ENCODE results near the gene ESR2.
"Not testable (repeated sequence)": the region's sequence is repeated elsewhere in the genome, so short reads cannot be mapped to it uniquely, and the experiment has no call there.

Gene ESR2

GRCh38 chr14:64045091-64045490 lies 249.1 kb downstream of the ESR2 start:
- H3K4ac ChIP-seq (ENCODE audit: low read length): no peak overlapping the region
- H2BK12ac ChIP-seq (ENCODE audit: low read length): no peak overlapping the region
- peaks cover 4% of the 10 kb centered on the region in 2 donors for H3K9me3 ChIP-seq (replicated peaks in 1 of 2; ENCODE audit: control insufficient read depth in 2 of 2, insufficient read depth in 1 of 2, low read depth in 1 of 2, low read length in 2 of 2)
- peaks cover 3% of the 10 kb centered on the region for H3K79me1 ChIP-seq (ENCODE audit: low read depth, low read length)
- H3K4me2 ChIP-seq (ENCODE audit: insufficient read depth, low read length, poor library complexity, severe bottlenecking): no peak overlapping the region
- H2BK120ac ChIP-seq (ENCODE audit: low read depth, low read length): no peak overlapping the region
- no peak overlapping the region for H2AK5ac ChIP-seq (ENCODE audit: low read depth, low read length)
- H3K36me3 ChIP-seq (replicated peaks in 1 of 2; ENCODE audit: control insufficient read depth in 2 of 2, insufficient read depth in 2 of 2, low read length in 2 of 2): peaks cover 9 to 86% of the 10 kb centered on the region in 2 donors
- no peak overlapping the region for H2BK5ac ChIP-seq (ENCODE audit: low read length)
- H3K4me3 ChIP-seq (ENCODE audit: low read length in 2 of 2): no peak overlapping the region
- no peak overlapping the region for H4K8ac ChIP-seq (ENCODE audit: low read depth, low read length)
- no peak for DNase-seq (ENCODE audit: low spot score)
- H2AFZ ChIP-seq (ENCODE audit: low read length): no peak overlapping the region
- no peaks in the 10 kb centered on the region for H3K27me3 ChIP-seq (ENCODE audit: control insufficient read depth in 3 of 3, insufficient read depth in 3 of 3, low read depth in 1 of 3, low read length in 3 of 3)
- H3K18ac ChIP-seq (ENCODE audit: low read length): no peak overlapping the region
- H4K91ac ChIP-seq (ENCODE audit: low read depth, low read length, poor library complexity): no peak overlapping the region
- H3K14ac ChIP-seq (ENCODE audit: low read length): no peak overlapping the region
- no CpG with 5 or more reads among the region's 2 CpGs for WGBS, 2 donors (ENCODE audit: extremely low coverage in 2 of 2, insufficient read length in 2 of 2, insufficient replicate concordance in 1 of 2)
- H2BK15ac ChIP-seq (ENCODE audit: low read length): no peak overlapping the region
- H3K23ac ChIP-seq (ENCODE audit: low read depth, low read length, poor library complexity): no peak overlapping the region
- no peaks in the 10 kb centered on the region for H3K4me1 ChIP-seq (ENCODE audit: control insufficient read depth in 2 of 2, insufficient read depth in 1 of 2, low read depth in 1 of 2, low read length in 2 of 2)
- no peak overlapping the region for H3K27ac ChIP-seq (replicated peaks; ENCODE audit: low read length)
- no peak overlapping the region for H3K9ac ChIP-seq (ENCODE audit: low read depth, low read length, poor library complexity)

- H2BK12ac ChIP-seq (ENCODE audit: low read length); H2BK120ac ChIP-seq (ENCODE audit: low read depth, low read length); H3K4ac ChIP-seq (ENCODE audit: low read length); H3K27ac ChIP-seq (replicated peaks; ENCODE audit: low read length); H4K91ac ChIP-seq (ENCODE audit: low read depth, low read length, poor library complexity); H4K8ac ChIP-seq (ENCODE audit: low read depth, low read length); H3K79me1 ChIP-seq (ENCODE audit: low read depth, low read length); H2BK15ac ChIP-seq (ENCODE audit: low read length); DNase-seq (ENCODE audit: low spot score); H2AK5ac ChIP-seq (ENCODE audit: low read depth, low read length); H3K23ac ChIP-seq (ENCODE audit: low read depth, low read length, poor library complexity); H3K14ac ChIP-seq (ENCODE audit: low read length); H2AFZ ChIP-seq (ENCODE audit: low read length); H3K4me3 ChIP-seq (ENCODE audit: low read length in 2 of 2); H2BK5ac ChIP-seq (ENCODE audit: low read length); H3K27me3 ChIP-seq (ENCODE audit: control insufficient read depth in 3 of 3, insufficient read depth in 3 of 3, low read depth in 1 of 3, low read length in 3 of 3); H3K4me2 ChIP-seq (ENCODE audit: insufficient read depth, low read length, poor library complexity, severe bottlenecking); H3K9ac ChIP-seq (ENCODE audit: low read depth, low read length, poor library complexity); H3K4me1 ChIP-seq (ENCODE audit: control insufficient read depth in 2 of 2, insufficient read depth in 1 of 2, low read depth in 1 of 2, low read length in 2 of 2); H3K9me3 ChIP-seq (replicated peaks in 1 of 2; ENCODE audit: control insufficient read depth in 2 of 2, insufficient read depth in 1 of 2, low read depth in 1 of 2, low read length in 2 of 2); H3K18ac ChIP-seq (ENCODE audit: low read length): not testable (repeated sequence)
- WGBS, 2 donors (ENCODE audit: extremely low coverage in 2 of 2, insufficient read length in 2 of 2, insufficient replicate concordance in 1 of 2): no CpG with 5 or more reads among the region's 6 CpGs
- H3K36me3 ChIP-seq (replicated peaks in 1 of 2; ENCODE audit: control insufficient read depth in 2 of 2, insufficient read depth in 2 of 2, low read length in 2 of 2): peaks cover 10 to 79% of the 10 kb centered on the region in 2 donors
Observed at GRCh38 chr14:64043296-64043695, 250.9 kb downstream of the ESR2 start.

- Histone ChIP-seq H3K36me3 (replicated peaks in 1 of 2; ENCODE audit: control insufficient read depth in 2 of 2, insufficient read depth in 2 of 2, low read length in 2 of 2) (peaks cover 5 to 68% of the 10 kb centered on the region in 2 donors), H2AFZ (ENCODE audit: low read length) (no peak overlapping the region), H3K4ac (ENCODE audit: low read length) (no peak overlapping the region), H2AK5ac (ENCODE audit: low read depth, low read length) (no peak overlapping the region), H3K9ac (ENCODE audit: low read depth, low read length, poor library complexity) (no peak overlapping the region), H3K23ac (ENCODE audit: low read depth, low read length, poor library complexity) (no peak overlapping the region), H4K91ac (ENCODE audit: low read depth, low read length, poor library complexity) (no peak overlapping the region), H3K27ac (replicated peaks; ENCODE audit: low read length) (no peak overlapping the region), H2BK15ac (ENCODE audit: low read length) (no peak overlapping the region), H3K18ac (ENCODE audit: low read length) (no peak overlapping the region), H3K9me3 (replicated peaks in 1 of 2; ENCODE audit: control insufficient read depth in 2 of 2, insufficient read depth in 1 of 2, low read depth in 1 of 2, low read length in 2 of 2) (peaks cover 10 to 18% of the 10 kb centered on the region in 2 donors), H2BK5ac (ENCODE audit: low read length) (no peak overlapping the region), H2BK120ac (ENCODE audit: low read depth, low read length) (no peak overlapping the region), H3K4me2 (ENCODE audit: insufficient read depth, low read length, poor library complexity, severe bottlenecking) (no peak overlapping the region), H3K79me1 (ENCODE audit: low read depth, low read length) (no peaks in the 10 kb centered on the region), H3K4me3 (ENCODE audit: low read length in 2 of 2) (no peak overlapping the region), H3K14ac (ENCODE audit: low read length) (no peak overlapping the region), H3K4me1 (ENCODE audit: control insufficient read depth in 2 of 2, insufficient read depth in 1 of 2, low read depth in 1 of 2, low read length in 2 of 2) (peaks cover 2 to 3% of the 10 kb centered on the region in 2 donors), H2BK12ac (ENCODE audit: low read length) (no peak overlapping the region), H3K27me3 (ENCODE audit: control insufficient read depth in 3 of 3, insufficient read depth in 3 of 3, low read depth in 1 of 3, low read length in 3 of 3) (no peaks in the 10 kb centered on the region), H4K8ac (ENCODE audit: low read depth, low read length) (no peak overlapping the region)
- DNase-seq (ENCODE audit: low spot score): no peak
- no CpG with 5 or more reads among the region's 2 CpGs for WGBS, 2 donors (ENCODE audit: extremely low coverage in 2 of 2, insufficient read length in 2 of 2, insufficient replicate concordance in 1 of 2)
Observed at GRCh38 chr14:64040044-64040443, 254.1 kb downstream of the ESR2 start.

- H4K8ac ChIP-seq (ENCODE audit: low read depth, low read length): no peak overlapping the region
- no peak overlapping the region for H3K27ac ChIP-seq (replicated peaks; ENCODE audit: low read length)
- H3K4me2 ChIP-seq (ENCODE audit: insufficient read depth, low read length, poor library complexity, severe bottlenecking): no peak overlapping the region
- no peaks in the 10 kb centered on the region for H3K79me1 ChIP-seq (ENCODE audit: low read depth, low read length)
- no peak overlapping the region for H2AFZ ChIP-seq (ENCODE audit: low read length)
- no peak overlapping the region for H2BK15ac ChIP-seq (ENCODE audit: low read length)
- H3K23ac ChIP-seq (ENCODE audit: low read depth, low read length, poor library complexity): no peak overlapping the region
- no peak overlapping the region for H3K4ac ChIP-seq (ENCODE audit: low read length)
- H3K36me3 ChIP-seq (replicated peaks in 1 of 2; ENCODE audit: control insufficient read depth in 2 of 2, insufficient read depth in 2 of 2, low read length in 2 of 2): peaks cover 5 to 61% of the 10 kb centered on the region in 2 donors
- H3K14ac ChIP-seq (ENCODE audit: low read length): no peak overlapping the region
- no peaks in the 10 kb centered on the region for H3K27me3 ChIP-seq (ENCODE audit: control insufficient read depth in 3 of 3, insufficient read depth in 3 of 3, low read depth in 1 of 3, low read length in 3 of 3)
- H3K4me1 ChIP-seq (ENCODE audit: control insufficient read depth in 2 of 2, insufficient read depth in 1 of 2, low read depth in 1 of 2, low read length in 2 of 2): peaks cover 2 to 8% of the 10 kb centered on the region in 2 donors
- H3K9me3 ChIP-seq (replicated peaks in 1 of 2; ENCODE audit: control insufficient read depth in 2 of 2, insufficient read depth in 1 of 2, low read depth in 1 of 2, low read length in 2 of 2): peaks cover 10 to 18% of the 10 kb centered on the region in 2 donors
- H3K18ac ChIP-seq (ENCODE audit: low read length): no peak overlapping the region
- no peak overlapping the region for H2AK5ac ChIP-seq (ENCODE audit: low read depth, low read length)
- H2BK120ac ChIP-seq (ENCODE audit: low read depth, low read length): no peak overlapping the region
- no peak overlapping the region for H4K91ac ChIP-seq (ENCODE audit: low read depth, low read length, poor library complexity)
- H2BK5ac ChIP-seq (ENCODE audit: low read length): no peak overlapping the region
- H3K9ac ChIP-seq (ENCODE audit: low read depth, low read length, poor library complexity): no peak overlapping the region
- no CpG with 5 or more reads among the region's 5 CpGs for WGBS, 2 donors (ENCODE audit: extremely low coverage in 2 of 2, insufficient read length in 2 of 2, insufficient replicate concordance in 1 of 2)
- no peak overlapping the region for H3K4me3 ChIP-seq (ENCODE audit: low read length in 2 of 2)
- H2BK12ac ChIP-seq (ENCODE audit: low read length): no peak overlapping the region
- DNase-seq (ENCODE audit: low spot score): no peak
Observed at GRCh38 chr14:64038841-64039542, 255.2 kb downstream of the ESR2 start.

Data from neuronal stem cell (in vitro differentiated cells).